HK-2 (cell line): ENCODE results near the gene SORBS2.
"Not testable (repeated sequence)": the region's sequence is repeated elsewhere in the genome, so short reads cannot be mapped to it uniquely, and the experiment has no call there.

Experiments
- DNase-seq: peaks from one replicate; pipeline ENCODE4 v3.0.0-alpha.2; 2018; ENCODE audit not compliant: unreplicated experiment

The SORBS2 gene

DNA sequence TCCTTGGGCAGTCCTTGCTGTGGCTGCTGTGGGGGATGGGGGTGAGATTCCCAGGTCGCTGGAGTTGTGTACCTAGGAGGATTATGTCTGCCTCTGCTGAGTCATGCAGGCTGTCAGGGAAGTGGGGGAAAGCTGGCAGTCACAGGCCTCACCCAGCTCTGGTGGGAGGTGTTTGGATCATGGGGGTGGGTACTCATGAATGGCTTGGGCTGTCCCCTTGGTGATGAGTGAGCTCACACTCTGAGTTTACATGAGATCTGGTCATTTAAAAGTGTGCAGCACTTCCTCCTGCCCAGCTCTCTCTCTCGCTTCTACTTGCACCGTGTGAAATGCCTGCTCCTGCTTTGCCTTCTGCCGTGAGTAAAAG lies 252.1 kb downstream of the SORBS2 start:
- peak; percentile 81 for DNase-seq

DNA sequence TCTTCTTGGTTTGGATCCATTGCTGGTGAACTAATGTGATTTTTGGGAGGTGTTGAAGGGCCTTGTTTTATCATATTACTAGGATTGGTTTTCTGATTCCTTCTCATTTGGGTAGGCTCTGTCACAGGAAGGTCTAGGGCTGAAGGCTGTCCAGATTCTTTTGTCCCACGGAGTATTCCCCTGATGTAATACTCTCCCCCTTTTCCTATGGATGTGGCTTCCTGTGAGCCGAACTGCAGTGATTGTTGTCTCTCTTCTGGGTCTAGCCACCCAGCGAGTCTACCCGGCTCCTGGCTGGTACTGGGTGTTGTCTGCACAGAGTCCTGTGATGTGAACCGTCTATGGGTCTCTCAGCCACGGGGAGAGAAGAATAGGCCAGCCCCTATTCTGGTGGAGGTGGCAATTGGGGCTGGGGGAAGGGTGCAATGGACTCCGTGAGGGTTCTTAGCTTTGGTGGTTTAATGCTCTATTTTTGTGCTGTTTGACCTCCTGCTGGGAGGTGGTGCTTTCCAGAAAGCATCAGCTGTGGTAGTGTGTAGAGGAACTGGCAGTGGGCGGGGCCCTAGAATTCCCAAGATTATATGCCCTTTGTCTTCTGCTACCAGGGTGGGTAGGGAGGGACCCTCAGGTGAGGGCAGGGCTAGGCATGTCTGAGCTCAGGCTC lies 252.6 kb downstream of the SORBS2 start:
- DNase-seq, result not testable (repeated sequence)

DNA sequence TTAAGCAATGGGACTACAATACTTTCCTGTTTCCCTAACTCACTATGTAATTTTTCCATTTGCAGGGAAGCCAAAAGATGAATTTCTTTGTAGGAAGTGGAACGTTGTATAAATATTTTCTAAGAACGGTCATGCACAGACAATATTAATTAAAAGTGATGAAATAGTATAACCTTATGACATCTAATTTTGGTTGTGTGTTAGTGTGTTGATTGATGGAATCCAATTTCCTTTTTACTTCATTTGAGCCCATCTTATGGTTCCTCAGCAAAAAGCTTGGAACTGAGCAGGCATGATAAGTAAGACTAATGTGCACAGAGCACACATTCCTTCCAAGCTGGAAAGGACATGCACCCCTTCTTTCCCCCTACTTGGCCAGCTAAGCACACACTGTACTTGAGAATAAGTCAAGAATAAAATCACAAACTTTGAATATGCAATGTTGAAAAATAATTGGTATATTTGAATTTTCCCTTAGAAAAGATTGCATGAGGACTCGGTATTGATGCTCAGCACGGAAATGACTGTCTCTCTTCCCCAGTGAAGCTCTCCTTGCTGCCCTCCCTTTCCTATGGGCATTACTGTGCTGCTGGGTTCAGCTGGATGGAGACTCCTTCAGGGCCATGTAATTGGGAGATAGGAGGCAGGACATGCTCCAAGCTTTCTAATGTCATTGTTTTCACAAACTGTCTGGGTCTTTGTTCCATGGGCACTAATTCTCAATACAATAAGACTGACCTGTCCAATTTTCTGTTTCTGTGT lies 257.4 kb downstream of the SORBS2 start:
- no peak for DNase-seq

DNA sequence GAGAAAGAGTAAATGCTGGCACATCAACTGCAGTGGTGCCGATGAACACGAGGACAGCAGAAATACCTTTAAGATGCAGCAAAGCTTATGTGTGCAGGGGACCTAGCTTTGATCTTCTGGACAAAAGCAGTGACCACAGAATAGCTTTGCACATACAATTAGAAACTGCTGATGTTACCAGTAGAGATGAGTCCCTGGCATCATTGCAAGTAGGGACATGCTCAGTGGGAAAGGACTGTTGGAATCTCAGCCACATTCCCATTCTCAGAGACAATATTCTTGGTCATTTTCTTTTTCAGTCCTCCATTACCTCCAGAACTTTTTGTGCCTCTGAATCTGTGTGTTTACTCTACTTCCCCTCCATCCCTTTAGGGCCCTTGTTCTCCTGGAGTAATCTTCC lies 259.7 kb downstream of the SORBS2 start:
- DNase-seq, result no peak

DNA sequence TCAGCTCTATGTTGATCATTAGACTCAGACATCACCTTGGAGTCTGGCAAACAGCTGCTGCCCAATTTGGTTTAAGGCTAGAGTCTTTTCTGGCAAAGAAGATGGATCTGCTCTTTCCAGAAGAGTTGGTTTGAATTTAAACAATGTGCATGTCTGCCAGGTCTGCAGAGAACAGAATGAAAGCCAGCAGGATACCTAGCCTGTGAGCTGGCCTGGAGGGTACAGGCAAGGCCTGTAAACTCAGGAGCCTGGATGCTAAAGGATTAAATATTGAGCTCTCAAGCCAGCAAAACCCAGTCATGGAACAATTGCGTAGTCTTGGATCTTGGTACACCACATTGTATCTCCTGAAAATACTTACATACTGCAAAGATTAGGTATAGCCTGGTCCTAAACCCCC lies 261.1 kb downstream of the SORBS2 start:
- no peak for DNase-seq

DNA sequence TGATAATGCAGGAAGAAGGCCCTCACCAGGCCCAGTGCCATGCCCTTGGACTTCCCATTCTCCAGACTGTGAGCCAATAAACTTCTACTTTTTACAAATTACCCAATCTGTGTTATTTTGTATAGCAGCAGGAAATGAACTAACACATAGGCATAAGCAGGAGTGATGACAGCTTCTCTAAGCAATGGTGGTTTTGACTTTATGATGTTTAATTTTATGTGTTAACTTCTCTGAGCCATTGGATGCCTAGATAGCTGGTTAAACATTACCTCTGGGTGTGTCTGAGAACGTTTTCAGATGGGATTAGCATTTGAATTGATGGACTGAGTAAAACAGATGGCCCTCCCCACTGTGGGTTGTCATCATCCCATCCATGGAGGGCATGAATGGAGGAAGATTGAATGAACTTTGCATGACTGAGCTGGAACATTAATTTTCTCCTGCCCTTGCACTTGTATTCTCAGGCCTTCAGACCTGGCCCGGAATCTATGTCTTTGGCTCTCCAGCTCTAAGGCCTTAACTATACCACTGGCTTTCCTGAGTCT lies 262.8 kb downstream of the SORBS2 start:
- no peak for DNase-seq

DNA sequence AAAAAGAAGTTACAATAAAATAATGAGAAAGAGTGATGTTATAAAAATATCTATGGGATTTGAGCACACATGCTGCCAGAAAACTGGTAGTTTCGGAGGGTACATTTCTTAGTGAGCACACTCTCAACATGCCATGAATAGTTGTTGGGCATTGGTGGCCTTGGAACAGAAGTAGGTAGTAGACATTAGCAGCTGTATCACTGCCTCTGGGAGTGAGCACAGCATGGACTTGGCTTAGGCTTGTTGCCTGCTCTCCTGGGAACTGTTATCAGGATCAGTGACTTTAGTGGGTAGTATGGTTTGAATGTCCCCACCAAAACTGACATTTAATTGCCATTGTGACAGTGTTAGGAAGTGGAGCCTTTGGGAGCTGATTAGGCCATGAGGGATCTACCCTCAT lies 263.4 kb downstream of the SORBS2 start:
- DNase-seq, result no peak

DNA sequence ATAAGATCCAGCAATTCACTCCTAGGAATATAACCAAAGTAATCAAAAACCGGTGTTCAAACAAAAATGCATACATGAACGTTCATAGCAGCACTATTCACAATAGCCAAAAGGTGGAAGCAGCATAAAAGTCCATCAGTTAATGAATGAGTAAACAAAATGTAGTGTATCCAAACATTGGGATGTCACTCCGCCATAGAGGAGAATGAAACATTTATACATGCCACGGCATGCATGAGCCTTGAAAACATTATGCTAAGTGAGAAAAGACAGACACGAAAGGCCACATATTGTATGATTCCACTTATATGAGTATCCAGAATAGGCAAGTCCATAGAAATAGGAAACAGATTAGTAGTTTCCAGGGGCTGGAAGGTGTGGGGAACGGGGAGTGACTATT lies 265.7 kb downstream of the SORBS2 start:
- no peak for DNase-seq

DNA sequence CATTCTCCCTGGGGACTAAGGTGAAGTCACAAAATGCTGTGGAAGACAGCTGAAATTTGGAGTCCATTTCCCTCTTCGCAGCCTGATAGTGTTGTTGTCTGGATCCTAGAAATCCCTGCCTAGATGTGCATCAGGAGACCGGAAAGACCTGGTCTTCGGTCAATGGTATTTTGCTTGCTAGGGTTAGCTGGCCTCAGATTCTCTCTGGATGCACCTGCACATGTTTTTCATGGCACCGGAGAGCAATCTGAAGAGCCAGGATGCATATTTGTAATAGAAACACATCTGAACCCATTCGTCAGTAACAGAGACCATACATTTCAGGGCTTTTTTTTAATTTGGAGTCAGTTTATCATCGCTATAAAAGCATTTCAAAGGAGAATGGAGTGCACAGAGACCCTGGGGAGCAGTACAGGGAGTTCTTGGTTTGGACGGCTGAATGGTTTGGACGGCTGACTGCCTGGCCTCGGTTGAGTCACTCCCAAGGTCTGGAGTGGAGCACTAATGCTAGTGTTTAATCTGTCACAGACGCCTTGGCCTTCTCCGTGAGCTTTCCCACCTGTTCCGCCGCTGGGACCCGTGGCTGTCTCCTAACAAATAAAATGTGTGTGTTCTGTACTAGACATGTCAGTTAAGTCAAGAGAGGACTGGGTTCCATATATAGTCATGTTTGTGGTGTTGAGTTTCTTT lies 269.2 kb downstream of the SORBS2 start:
- peak; percentile 28 for DNase-seq

DNA sequence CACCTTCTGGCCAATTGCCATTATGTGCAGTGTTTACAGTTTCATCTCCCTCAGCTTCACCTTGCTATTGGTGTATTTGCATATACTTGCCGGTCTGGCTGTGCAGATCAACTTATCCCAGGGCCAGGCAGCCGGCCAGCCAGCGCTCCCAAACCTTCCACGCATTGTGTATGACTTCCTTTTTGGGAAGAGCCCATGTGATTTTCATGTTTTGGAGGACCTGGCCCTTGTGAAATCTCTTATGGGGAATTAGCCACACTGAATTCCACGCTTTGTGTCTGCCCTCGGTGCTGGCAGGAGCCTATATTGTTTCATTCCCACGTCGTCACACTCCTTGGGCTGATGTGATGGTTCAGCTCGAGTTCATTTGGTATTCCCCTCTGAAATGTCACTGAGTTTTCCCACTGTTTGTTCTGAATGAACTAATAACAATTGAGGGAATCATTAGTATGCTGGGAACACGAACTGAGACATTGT lies 270.7 kb downstream of the SORBS2 start:
- DNase-seq, result no peak

DNA sequence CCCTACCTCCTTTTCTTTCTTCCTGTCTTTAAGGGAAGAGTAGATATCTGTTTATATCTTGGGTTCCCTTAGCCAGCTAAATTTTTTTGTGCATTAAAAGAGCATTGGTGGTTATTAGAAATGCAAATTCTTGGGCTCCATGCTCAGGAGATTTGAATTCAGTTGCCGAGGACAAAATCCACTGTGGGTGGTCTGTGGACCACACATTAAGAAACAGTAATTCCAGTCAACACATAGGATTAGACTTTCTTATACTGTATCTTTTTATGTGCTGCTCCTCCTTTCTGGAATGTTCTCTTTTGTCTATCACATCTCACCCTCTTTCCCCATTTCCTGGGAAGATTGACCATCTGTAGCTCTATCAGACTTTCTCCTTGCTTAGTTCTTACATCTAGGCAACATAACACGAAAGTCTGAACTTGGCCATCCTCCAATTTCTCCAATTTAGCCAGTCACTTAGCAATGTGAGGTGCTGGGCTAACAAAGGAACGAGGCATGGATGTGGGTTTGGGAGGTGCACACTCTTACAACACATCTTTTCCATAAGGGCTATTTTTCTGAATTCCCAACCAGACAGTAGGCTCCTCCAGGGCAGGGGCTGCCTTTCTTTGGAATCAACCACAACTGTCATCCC lies 271.4 kb downstream of the SORBS2 start:
- no peak for DNase-seq

DNA sequence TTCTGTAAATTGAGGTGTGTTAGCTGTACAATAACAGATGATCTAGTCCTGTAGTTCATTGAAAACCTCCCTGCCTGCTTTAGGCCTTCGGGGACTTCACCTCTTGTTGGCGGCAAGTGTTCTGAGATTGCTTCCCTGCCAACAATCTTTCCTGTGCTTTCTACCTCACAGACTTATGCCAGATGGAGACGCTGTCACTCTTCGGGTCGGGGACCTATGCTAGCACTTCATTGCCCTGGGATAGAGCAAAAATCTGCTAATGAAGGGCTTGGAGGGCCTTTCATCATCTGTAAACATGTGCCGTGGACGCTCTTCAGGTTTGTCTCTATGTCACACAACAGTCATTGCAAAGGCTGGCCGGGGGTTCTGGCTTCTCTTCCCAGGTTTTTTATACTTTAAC lies 272.0 kb downstream of the SORBS2 start:
- DNase-seq, result no peak

DNA sequence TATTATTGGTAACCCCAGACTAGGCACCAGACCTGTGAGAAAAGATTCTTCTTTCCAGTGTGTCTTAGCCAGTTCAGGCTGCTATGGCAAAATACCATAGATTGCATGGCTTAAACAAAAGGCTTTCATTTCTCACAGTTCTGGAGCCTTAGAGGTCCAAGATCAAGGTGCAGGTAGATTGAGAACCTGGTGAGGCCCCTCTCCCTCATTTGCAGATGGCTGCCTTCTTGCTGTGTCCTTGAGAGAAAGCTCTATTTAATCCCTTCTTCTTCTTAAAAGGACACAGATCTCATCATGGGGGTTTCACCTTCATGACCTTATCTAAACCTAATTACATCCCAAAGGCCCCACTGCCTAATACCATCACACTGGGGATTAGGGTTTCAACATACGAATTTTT lies 273.2 kb downstream of the SORBS2 start:
- no peak for DNase-seq

DNA sequence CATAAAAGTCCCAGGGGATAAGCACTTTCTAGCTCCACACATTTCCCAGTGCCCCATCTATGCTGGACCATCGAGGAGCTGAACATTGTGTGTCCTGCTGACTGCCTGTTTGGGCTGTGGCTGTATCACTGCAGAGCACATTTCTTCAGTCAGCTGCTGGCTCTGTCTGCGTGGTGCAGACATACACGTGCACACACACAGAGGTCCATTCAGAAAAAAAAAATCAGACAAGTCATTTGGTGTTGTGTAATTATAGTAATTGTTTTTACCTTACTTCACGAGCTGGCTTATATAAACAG lies 275.6 kb downstream of the SORBS2 start:
- DNase-seq, result no peak

DNA sequence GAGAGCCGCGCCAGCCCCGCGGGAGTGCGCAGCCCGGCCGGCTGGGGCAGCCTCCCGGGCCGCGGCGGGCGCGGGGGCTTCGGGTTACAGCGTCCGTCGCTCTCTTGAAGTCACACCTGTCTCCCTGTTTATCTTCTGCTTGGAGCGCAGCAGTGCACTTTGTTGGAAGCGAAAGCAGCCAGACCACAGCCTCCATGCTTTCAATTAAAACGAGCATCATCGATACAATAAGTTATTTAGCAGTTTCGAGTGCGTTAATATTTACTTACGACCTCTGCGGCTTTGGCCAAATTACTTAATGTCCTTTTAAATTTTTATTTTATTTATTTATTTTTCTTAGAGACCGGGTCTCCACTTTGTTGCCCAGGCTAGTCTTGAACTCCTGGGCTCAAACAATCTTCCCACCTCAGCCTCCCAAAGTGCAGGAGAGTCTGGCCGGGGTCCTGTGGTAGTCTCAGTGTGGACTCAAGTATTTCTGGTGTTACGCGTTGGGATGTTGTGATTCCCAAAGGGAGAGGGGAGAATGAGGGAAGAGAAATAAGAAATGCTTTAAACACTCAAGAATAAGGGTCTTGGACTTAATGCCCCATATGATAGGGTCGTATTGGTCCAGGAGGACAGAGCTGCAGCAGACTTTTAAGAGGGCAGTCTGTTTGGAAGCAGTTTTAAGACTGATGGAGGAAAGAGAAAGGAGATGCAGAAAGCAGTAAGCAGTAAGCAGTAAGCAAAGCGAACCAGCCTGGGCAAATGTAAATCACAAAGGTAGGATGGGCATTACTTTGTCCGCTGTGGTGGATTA lies 276.2 kb downstream of the SORBS2 start:
- no peak for DNase-seq
